IPS-18c (cell line): ENCODE measurements around the gene ETFA.

ENCODE experiments used
- H3K4me3 ChIP-seq: 2 replicates; pipeline ENCODE4 v1.7.0; 2013; ENCODE audit warnings: low read depth, mild to moderate bottlenecking, low read length, moderate library complexity; ENCODE audit not compliant: insufficient read depth
- H3K9me3 ChIP-seq: one replicate; pipeline ENCODE4 v1.6.1; 2013; ENCODE audit warnings: mild to moderate bottlenecking, low read length, moderate library complexity; ENCODE audit not compliant: control insufficient read depth, insufficient read depth

ETFA gene

DNA sequence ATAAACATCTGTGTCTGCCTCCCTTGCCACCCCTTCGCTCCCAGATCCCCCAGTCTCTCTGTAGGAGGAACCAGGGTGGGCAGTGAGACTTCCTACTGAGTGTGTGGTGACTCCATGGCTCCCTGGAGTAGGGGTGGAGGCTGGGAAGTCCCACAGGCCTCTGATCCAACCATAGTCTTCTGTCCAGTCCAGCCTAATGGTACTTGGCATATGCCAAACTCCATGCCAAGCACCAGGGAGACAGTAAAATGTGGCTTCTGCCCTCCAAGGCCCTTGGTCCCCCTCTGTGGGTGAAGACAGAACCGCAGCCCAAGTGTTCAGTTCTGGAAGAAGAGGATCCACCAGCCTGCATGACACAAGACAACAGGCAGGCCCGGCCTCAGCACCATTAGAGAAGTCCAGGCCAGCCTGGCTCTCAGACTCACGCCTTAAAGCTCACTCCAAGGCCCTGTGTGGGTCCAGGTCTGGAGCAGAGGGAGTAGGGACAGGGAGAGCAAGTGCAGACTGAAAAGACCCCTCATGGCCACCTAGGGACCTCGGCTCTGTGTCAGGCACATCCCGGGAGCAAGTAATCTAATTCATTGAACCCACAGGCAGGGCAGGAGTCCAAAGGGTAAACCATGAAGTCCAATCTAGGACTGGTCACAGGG, 112.7 kb downstream of the ETFA start:
- no peaks in the 10 kb centered on the region for H3K9me3 ChIP-seq
- no peak overlapping the region for H3K4me3 ChIP-seq

DNA sequence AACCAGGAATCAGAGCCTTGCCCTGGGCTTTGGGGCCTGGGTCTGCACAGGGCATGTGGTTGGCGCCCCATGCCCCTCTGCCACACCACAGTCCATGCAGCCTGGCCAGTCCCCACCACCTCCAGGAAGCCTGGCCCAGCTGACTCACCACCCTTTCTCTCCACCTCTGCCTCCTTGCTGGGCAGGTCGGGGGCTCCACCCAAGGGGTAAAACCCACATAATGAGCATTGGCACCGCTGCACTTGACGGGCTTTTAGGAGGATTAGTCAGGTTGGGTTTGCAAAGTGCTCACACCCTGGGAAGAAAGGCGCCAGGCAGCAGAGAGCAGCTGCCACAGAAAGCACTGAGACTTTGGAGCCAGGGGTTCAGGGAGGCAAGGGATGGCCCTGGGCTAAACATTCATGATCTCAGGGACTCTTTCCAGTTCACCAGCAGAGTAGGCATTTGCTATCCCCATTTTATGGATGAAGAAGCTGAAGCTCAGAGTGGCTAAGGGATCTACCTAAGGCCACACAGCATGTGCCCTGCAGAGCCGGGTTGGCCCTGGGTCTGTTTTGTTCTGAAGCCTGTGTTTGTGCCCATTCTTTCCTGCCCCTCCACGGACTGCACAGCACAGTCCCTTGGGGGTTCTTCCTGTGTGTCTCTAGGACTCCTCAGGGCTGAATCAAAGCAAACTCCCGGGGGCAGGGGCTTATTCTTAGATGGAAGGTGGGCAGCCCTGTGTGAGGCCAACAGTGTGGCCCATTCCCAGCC, 113.4 kb downstream of the ETFA start:
- Histone ChIP-seq H3K4me3 (no peak overlapping the region), H3K9me3 (no peaks in the 10 kb centered on the region)

DNA sequence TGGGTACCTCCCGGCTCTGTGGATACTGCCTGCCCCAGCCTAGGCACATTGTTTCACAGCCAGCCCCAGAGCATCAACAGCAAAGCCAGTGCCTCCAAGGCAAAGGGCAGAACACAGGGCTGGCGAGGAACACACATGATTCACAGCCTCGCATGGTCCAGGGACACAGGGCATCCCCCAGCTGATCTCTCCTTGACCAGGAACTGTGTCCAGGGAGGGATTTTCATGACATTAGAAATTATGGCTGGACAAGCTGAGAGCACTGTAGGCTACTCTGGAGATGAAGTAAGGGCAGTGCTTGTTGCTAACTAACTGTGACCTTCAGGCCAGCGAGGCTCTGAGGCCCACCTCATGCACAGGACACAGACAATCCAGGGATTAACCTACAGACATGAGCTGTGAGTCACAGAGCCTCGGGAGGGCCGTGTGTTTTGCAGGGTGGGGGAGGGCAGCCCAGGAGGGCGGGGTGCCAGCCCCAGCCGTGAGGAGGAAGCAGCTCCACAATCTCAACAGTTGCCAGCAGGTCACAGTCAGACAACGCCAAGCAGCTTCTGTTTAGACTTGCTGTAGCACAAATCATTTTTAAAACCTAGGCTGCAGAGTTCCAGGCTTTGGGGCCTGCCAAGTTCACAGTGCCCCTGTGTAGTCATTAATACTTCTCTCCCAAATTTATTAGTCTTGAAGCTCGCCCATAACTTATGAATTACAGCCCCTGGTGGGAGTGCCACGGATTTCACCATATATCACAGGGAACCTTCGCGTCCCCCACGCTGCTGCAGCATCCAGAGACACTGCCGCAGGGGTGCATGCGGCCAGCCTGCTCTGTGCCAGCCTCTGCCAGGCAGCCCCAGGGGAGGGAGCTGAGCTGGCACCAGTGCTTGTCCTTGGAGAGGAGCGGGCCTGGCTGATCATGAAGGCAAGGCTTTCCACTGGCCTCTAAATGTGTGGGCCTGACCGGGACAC, 114.7 kb downstream of the ETFA start:
- Histone ChIP-seq H3K4me3 (no peak overlapping the region), H3K9me3 (no peaks in the 10 kb centered on the region)

DNA sequence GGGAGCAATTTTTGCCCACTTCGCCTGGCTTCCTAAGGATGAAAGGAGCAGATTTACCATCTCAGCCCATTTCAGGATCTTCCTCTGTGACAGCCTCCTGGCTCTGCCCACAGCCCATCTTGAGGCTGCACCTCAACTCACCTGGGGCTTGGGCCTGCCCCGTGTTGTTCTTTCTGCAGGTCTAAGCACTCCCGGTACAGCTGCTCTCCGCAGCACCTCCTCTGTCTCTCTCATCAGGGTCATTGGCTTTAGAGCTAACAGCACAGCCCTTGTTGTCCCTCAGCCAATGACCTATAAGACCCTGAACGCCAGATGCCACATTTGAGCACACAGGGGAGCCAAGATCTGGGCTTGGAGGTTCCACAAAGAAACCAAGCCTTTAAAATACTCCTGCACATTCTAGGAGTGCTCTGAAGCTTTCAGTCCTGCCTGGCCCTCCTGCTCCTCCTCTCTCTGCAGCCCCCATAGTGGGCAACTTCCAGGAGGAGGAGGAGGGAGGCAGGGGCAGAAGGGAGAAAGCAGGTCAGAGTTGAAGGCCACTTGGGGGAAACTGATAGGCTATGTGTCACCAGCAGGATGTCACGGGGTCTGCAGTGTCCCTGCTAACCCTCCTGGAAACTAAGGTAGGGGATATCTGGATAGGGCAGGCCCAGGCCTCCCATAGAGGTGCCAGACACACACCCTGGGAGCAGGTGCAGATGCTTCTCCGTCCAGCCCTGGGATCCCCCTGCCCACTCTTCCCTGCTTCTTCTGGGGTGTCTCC, 115.6 kb downstream of the ETFA start:
- Histone ChIP-seq H3K9me3 (no peaks in the 10 kb centered on the region), H3K4me3 (no peak overlapping the region)

DNA sequence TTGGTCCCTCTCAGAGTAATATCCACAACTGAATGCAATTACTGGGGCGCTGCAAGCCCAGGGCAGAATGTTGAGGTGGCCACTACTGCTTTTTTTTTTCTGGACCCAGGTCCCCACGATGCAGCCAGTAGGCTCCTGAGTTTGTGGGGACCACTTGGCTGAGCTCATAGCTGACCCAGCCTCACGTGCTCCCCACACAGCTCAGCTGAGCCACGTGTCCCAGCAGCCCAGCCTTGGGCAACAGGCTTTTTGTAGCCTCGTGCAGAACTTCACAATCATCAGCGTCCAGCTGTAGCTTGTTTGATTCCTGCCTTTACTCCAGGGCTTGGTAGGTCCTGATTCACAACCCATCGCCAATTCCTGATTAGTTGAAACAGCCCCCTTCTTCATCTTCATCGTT, 117.3 kb downstream of the ETFA start:
- no peaks in the 10 kb centered on the region for H3K9me3 ChIP-seq
- no peak overlapping the region for H3K4me3 ChIP-seq

DNA sequence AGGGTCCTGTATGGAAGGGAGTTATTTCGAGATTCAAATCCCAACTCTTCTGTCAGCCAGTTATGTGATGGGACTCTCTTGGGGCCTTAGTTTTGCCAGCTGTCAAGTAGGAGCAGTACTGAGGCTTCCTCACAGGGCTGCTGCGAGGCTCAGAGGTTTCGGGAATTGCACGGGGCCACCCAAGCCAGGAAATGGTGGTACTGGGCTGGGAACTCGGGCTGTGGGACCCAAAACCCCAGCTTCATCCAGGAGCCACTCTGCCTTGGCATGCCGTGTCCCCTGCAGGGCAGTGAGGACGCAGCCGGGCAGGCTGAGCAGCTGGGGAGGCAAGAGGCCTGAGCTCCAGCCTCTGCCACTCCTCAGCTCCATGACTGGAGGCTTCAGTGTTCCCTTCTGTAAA, 118.6 kb downstream of the ETFA start:
- no peaks in the 10 kb centered on the region for H3K9me3 ChIP-seq
- H3K4me3 ChIP-seq, result no peak overlapping the region

DNA sequence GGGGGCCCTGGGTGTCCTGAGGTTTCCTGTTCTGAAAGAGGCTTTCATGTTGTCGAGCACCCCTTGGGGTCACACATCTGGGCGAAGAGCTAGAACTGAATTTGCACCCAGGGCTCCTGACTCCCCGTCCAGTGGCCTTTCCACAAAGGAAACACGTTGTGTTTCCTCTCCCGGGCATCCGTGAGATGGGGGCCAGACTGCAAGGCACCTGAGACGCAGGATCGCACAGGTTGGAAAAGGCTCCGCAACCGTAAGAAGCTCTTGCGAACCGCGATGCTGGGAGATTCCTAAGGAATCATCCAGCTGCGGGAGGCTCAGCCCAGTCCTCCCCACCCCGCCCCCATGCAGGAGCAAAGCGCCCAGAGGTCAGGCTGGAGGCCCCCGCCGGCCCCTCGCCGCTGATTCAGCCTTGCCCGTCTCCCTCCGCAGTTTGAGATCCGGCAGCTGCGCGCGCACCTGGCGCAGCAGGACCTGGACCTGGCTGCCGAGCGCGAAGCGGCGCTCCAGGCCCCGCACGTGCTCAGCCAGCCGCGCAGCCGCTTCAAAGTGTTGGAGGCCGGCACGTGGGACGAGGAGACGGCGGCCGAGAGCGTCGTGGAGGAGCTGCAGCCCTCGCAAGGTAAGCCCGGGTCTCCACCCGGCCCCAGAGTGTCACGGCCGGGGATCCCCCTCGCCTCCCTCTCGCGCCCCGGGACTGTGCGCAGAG, 119.6 kb downstream of the ETFA start:
- H3K4me3 ChIP-seq, result no peak overlapping the region
- no peaks in the 10 kb centered on the region for H3K9me3 ChIP-seq

DNA sequence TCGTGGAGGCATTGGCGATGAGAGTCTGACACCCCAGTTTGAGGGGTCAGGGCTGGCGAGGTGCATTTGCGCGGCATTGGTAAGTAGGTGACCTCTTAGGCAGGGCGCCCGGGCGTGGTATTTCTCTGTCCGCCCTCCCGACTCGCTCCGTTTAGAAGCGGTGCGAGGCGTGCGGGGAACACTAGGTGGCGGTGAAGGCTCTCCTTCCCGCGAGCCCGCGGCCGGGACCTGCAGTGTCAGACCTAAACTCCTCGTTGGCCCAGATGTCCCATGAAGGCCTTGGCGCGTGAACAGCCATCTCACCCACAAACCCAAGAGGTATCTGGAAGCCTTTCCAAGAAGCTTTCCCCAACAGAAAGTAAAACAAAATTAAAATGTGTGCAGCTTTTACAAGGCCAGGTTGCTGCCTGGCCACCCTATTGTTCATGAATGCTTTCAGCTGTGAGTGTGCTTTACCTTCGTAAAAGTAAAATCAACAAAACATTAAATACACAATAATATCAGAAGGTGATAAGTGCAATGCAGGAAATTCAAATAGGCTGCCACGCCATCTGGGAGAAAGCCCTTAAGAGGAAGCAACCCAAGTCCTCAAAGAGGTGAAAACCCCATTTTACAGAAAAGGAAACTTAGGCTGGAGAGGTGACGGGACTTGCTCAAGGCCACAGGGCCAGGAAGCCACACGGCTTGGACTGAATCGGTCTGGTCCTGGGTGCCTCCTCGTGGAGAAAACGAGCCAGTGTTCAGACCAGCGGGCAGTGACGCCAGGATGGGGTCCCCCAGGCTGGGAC, 120.3 kb downstream of the ETFA start:
- H3K4me3 ChIP-seq, result no peak overlapping the region

DNA sequence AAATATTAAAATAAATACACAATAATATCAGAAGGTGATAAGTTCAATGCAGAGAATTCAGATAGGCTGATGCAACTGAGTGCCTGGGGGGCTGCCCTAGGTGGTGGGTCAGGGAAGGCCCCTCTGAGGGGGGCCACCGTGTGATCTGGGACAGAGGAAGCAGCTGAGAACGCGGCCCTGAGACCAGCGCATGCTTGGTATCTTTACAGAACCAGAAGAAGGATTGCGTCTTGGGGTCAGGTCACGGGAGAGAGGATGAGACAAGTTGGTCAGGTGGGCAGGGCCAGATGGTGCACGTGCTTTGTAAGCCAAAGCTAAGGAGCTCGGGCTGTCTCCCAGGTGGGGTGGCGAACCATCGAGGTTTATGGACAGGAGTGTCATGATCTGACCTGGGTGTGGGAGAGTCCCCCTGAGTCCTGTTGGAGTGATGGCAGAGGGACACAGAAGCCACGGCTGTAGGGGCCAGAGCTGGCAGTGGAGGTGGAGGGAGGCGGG, 121.2 kb downstream of the ETFA start:
- Histone ChIP-seq H3K4me3 (no peak overlapping the region), H3K9me3 (no peaks in the 10 kb centered on the region)

More for the DNA sequence above, 120.3 kb downstream of the ETFA start:
- H3K9me3 ChIP-seq, result no peaks in the 10 kb centered on the region

DNA sequence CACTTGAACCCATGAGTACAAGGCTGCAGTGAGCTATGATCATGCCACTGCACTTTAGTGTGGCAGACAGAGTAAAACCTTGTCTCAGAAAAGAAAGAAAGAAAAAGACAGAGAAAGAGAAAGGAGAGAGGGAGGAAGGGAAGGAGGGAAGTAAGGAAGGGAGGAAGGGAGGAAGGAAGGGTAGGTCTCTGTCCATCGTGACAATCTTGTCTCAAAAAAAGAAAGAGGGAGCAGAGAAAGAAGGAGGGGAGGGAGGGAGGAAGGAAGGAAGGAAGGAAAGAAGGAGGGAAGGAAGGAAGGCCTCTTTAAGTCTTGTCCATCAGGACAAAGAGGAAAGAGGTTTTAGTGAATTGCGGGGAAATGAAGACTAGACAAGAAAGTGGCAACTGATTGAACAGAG, 122.2 kb downstream of the ETFA start:
- Histone ChIP-seq H3K4me3 (no peak overlapping the region), H3K9me3 (no peaks in the 10 kb centered on the region)

DNA sequence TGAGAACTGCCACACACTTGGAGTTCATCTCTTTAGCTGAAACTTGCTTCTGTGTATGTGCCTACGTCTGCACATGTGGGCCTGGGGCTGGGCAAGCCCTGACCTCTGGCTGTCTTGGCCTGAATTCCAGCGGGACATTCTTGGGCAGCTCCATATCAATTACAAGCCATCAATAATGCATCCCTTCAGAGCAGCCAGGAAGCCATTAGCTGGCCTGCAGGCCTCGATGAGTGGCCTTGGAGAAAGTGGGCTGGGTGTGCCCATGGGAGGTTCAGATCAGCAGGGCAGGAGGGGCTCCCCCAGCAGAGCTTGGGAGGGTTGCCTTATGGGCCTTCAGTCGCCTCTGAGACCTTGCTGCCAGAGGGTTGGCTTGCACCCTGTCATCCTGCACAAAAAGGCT, 124.1 kb downstream of the ETFA start:
- Histone ChIP-seq H3K9me3 (no peaks in the 10 kb centered on the region), H3K4me3 (no peak overlapping the region)

DNA sequence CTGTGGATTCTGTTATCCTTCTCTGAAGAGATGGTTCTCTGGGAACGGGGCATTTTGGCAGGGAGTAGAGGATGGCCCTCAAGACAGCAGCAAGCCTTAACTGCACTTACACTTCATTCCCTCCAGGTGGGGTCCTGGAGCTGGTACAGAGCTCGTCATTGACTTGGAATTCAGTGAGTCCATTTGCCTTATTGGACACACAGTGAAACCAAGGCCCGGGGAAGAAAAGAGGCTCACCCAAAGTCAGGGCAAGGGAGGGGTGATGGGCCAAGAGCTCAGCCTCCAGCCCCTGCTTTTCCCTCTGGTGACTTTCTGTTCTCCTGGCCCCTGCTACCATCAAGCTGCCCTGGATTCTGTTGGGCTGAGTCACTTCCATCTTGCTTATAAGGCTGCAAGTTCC, 125.6 kb downstream of the ETFA start:
- H3K9me3 ChIP-seq, result no peaks in the 10 kb centered on the region
- no peak overlapping the region for H3K4me3 ChIP-seq

DNA sequence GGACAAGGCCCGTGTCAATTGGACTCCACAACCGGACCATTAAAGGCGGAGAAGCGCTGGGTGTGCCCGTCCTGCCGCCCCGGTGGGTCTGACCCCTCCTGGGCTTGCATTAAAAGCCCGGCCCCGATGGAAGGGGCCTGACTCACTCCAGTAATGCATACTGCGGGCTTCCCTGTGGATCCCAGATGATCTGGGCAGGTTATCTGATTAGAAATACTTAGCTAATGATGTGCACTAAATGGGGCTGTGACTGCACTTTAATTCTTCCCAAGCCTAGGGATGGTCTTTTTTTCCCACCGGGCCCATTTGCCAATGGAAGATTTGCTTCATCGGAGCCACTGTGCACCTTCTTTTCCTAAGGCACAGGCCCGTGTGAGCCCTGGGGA, 126.6 kb downstream of the ETFA start:
- H3K4me3 ChIP-seq, result no peak overlapping the region

DNA sequence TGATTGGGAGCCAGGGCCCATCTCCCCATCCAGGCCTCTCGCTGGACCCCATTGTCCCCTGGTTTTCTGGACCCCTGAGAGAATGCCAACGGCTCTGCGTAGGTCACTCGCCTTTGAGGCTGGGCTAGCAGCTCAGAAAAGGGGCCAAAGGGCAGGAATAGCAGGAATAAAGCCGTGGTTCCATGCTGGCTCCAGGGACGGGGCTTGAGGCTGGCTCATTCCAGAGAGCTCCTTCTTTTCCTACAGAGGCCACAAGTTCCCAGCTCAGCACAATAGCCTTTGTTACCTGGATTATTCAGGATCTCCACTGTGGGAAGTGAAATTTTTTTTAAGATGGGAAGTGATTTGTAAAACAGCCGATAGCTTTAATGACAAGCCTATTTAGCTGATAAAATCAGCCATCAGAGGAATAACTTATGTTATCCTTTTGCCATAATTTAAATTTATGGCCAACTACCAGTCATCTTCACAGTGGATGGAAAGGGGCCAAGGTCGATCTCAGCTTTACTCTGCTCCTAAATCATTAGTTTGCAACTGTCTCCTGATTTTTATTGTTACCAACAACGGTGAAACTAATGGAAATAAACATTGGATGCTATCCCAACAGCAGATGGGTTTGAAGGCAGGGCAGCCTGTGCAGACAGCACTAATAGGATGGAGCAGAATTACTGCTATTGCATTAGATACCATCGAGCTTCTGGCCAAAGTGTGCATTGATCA, 127.2 kb downstream of the ETFA start:
- H3K9me3 ChIP-seq, result no peaks in the 10 kb centered on the region
- H3K4me3 ChIP-seq, result no peak overlapping the region

More for the DNA sequence above, 126.6 kb downstream of the ETFA start:
- no peaks in the 10 kb centered on the region for H3K9me3 ChIP-seq

DNA sequence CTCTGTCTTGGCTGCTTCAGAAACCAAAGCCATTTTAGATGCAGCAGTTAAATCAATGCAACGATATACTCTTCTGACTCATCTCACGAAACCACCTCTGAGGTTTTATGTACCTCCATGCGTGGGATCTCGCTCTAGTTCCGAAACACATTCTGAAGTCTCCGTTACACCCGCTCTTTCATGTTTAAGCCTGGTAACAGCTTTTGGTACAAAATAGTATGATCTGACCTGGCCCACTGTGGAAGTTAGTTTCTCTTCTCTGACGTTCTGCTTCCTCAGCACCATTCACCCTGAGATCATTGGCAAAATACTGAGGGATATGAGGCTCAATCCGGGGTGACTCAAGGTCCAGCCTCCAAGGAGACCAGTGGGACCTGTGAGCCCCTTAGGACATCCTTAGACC, 129.6 kb downstream of the ETFA start:
- no peaks in the 10 kb centered on the region for H3K9me3 ChIP-seq
- H3K4me3 ChIP-seq, result no peak overlapping the region
